ENCODE measurements around the gene EGLN2. TPM values are rescaled to one million over a fixed set of nuclear protein-coding genes. Genes with fewer than 3 reads are reported as not detected.

EGLN2 gene
- 100 to 1,000 TPM; 101 to 103 TPM for total RNA-seq
- 174 TPM for polyA plus RNA-seq

DNA sequence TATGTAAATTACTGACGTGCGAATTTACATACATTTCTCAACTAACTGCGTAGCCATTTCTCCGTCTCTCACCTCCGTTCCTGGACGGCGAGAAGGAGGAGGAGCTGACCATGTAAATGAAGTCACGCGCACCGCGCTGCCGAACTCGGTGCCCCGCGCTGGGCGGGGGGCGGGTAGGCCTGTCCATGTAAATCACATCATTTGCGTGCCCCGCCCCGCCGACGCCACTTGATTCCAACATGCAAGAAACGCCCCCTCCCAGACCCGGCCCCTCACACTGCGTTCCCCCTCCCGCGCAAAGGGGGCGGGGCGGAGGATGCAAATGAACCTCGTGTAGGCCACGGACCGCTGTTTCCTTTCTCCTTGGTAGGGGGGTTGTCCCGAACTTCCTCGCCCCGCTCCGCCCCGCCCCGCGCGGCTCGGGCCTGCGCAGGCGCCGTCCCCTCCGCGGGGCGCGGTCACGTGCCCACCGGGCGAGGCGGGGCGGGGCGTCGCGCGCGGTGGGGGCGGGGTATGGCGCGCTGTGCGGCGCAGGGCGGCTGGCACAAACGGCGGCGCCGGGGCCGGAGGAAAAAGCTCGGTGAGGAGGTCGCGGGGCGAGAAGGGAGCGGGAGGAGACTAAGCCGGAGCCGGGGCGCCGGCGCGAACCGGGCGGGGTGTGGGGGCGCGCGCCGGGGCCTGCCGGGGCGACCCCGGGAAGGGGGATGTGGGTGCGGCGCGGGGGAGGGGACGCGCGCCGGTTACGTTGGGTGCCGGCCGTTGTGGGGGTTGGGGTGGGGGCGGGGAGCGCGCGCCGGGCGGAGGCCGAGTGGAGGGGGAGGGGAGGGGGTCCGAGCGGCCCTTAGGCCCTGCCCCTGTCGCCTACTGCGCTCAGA is at the start of gene EGLN2:
TSS of gene EGLN2 (plus strand) at position 509 of the 875 bp plus-strand sequence. CDS start 1,382 bp downstream, outside the sequence.
- peak; percentile 100 for DNase-seq
- peaks cover 41 to 56% (median 47%) of the 10 kb centered on the region in 3 donors for H3K4me1 Mint-ChIP-seq
- peak within 1 kb of the TSS; percentile 66 for H3K4me3 ChIP-seq (ENCODE audit: low read length)
- peaks cover 0 to 54% (median 2%) of the 10 kb centered on the region in 3 donors for H3K36me3 Mint-ChIP-seq
- no peaks in the 10 kb centered on the region for H3K27me3 Mint-ChIP-seq
- H3K27ac Mint-ChIP-seq, result peak within 1 kb of the TSS; percentile 98 to 100 (median 100)
- no peaks in the 10 kb centered on the region for H3K27me3 ChIP-seq (ENCODE audit: insufficient read depth, low read length, poor library complexity, severe bottlenecking)
- H3K9me3 Mint-ChIP-seq, result no peaks in the 10 kb centered on the region
- H3K4me1 ChIP-seq (ENCODE audit: insufficient read depth, low read length), result peaks cover 49% of the 10 kb centered on the region
- ChIA-PET POLR2A (interaction anchor here (0.6 to 3.9 kb wide), 17 partner anchors 8 to 1363 kb away, joined by 3 to 72 read pairs (median 5); partner anchors contain the start of genes ACTMAP, BLVRB, COQ8B and ITPKC), CTCF (interaction anchor here (1.0 to 3.1 kb wide), 9 partner anchors 9 to 136 kb away, joined by 3 to 38 read pairs (median 9); partner anchors contain the start of genes ACTMAP, RAB4B and SNRPA)
- H3K9me3 ChIP-seq (ENCODE audit: low read length), result no peaks in the 10 kb centered on the region
- H3K27ac ChIP-seq (ENCODE audit: low read depth, low read length), result peak within 1 kb of the TSS; percentile 93
- peak within 1 kb of the TSS; percentile 94 to 99 (median 98) for H3K4me3 Mint-ChIP-seq
- H3K36me3 ChIP-seq (ENCODE audit: insufficient read depth, low read length), result peaks cover 8% of the 10 kb centered on the region

GRCh38 chr19:40750058-40750873 is 48.7 kb upstream of the EGLN2 start, which contains the start of gene ACTMAP:
ACTMAP (minus strand) TSS chr19:40750477; CDS start chr19:40749803, 674 bp downstream.
- Mint-ChIP-seq H3K9me3 (no peaks in the 10 kb centered on the region), H3K36me3 (peaks cover 0 to 29% (median 5%) of the 10 kb centered on the region in 3 donors), H3K27ac (peak within 1 kb of the TSS; percentile 95 to 100 (median 98)), H3K4me1 (peaks cover 34 to 43% (median 40%) of the 10 kb centered on the region in 3 donors), H3K4me3 (peak within 1 kb of the TSS; percentile 94 to 99 (median 98)), H3K27me3 (peaks cover 0 to 3% of the 10 kb centered on the region in 2 donors)
- peak; percentile 98 to 100 (median 100) for DNase-seq
- H3K27ac ChIP-seq (ENCODE audit: low read depth, low read length), result peak within 1 kb of the TSS; percentile 92
- no peaks in the 10 kb centered on the region for H3K9me3 ChIP-seq (ENCODE audit: low read length)
- H3K36me3 ChIP-seq (ENCODE audit: insufficient read depth, low read length), result peaks cover 1% of the 10 kb centered on the region
- H3K27me3 ChIP-seq (ENCODE audit: insufficient read depth, low read length, poor library complexity, severe bottlenecking), result no peaks in the 10 kb centered on the region
- CTCF ChIA-PET, result interaction anchor here (1.0 to 2.5 kb wide), 6 partner anchors 28 to 87 kb away, joined by 3 to 13 read pairs (median 8); partner anchors contain the start of genes EGLN2 and RAB4B
- H3K4me3 ChIP-seq (ENCODE audit: low read length), result peak within 1 kb of the TSS; percentile 83
- POLR2A ChIA-PET, result interaction anchor here (0.5 to 10.5 kb wide), 13 partner anchors 18 to 614 kb away, joined by 3 to 110 read pairs (median 6); partner anchors contain the start of genes B9D2, COQ8B, EGLN2 and NUMBL
- H3K4me1 ChIP-seq (ENCODE audit: insufficient read depth, low read length), result peaks cover 30% of the 10 kb centered on the region

GRCh38 chr19:40750874-40751537 is 48.0 kb upstream of the EGLN2 start, which contains the start of gene SNRPA:
SNRPA (plus strand) TSS chr19:40751203; CDS start chr19:40751409, 206 bp downstream.
- Histone ChIP-seq H3K9me3 (ENCODE audit: low read length) (no peaks in the 10 kb centered on the region), H3K27me3 (ENCODE audit: insufficient read depth, low read length, poor library complexity, severe bottlenecking) (no peaks in the 10 kb centered on the region), H3K4me3 (ENCODE audit: low read length) (peak within 1 kb of the TSS; percentile 83), H3K4me1 (ENCODE audit: insufficient read depth, low read length) (peaks cover 37% of the 10 kb centered on the region), H3K36me3 (ENCODE audit: insufficient read depth, low read length) (peaks cover 7% of the 10 kb centered on the region), H3K27ac (ENCODE audit: low read depth, low read length) (peak within 1 kb of the TSS; percentile 92)
- Mint-ChIP-seq H3K27me3 (peaks cover 0 to 3% of the 10 kb centered on the region in 2 donors), H3K4me3 (peak within 1 kb of the TSS; percentile 94 to 99 (median 98)), H3K4me1 (peaks cover 41 to 50% (median 47%) of the 10 kb centered on the region in 3 donors), H3K36me3 (peaks cover 0 to 36% (median 5%) of the 10 kb centered on the region in 3 donors), H3K27ac (peak within 1 kb of the TSS; percentile 95 to 100 (median 98)), H3K9me3 (no peaks in the 10 kb centered on the region)
- POLR2A ChIA-PET, result interaction anchor here (0.5 to 10.5 kb wide), 13 partner anchors 17 to 613 kb away, joined by 3 to 110 read pairs (median 6); partner anchors contain the start of genes B9D2, COQ8B, EGLN2 and NUMBL
- CTCF ChIA-PET, result interaction anchor here (1.0 to 2.5 kb wide), 6 partner anchors 27 to 88 kb away, joined by 3 to 13 read pairs (median 8); partner anchors contain the start of genes EGLN2 and RAB4B
- DNase-seq, result peak; percentile 93 to 99 (median 98)

DNA sequence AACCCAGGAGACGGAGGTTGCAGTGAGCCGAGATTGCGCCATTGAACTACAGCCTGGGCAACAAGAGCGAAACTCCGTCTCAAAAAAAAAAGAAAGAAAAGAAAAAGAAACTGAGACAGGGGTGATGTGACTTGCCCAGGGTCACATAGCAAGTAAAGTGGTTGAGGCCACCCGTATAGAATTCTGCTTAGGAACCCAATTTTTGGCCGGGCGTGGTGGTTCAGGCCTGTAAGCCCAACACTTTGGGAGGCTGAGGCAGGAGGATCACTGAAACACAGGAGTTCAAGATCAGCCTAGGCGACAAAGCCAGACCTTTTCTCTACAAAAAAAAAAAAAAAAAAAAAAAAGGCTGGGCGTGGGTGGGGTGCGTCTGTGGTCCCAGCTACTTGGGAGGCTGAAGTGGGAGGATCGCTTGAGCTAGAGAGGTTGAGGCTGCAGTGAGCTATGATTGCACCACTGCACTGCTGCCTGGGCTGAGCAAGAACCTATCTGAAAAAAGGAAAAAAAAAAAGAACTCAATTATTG is 46.7 kb upstream of the EGLN2 start:
- peaks cover 9% of the 10 kb centered on the region for H3K36me3 ChIP-seq (ENCODE audit: insufficient read depth, low read length)
- ChIA-PET CTCF (interaction anchor here (0.6 to 6.3 kb wide), 9 partner anchors 18 to 452 kb away, joined by 3 to 23 read pairs (median 4); partner anchors contain the start of genes COQ8B, EGLN2, ITPKC and RAB4B), POLR2A (interaction anchor here (0.6 to 10.5 kb wide), 9 partner anchors 15 to 733 kb away, joined by 3 to 110 read pairs (median 6); partner anchors contain the start of genes EGLN2 and RAB4B)
- H3K27me3 ChIP-seq (ENCODE audit: insufficient read depth, low read length, poor library complexity, severe bottlenecking), result no peaks in the 10 kb centered on the region
- H3K4me3 ChIP-seq (ENCODE audit: low read length), result peak overlapping the region; percentile 83
- peak overlapping the region; percentile 94 to 99 (median 98) for H3K4me3 Mint-ChIP-seq
- H3K27ac ChIP-seq (ENCODE audit: low read depth, low read length), result peak overlapping the region; percentile 92
- peaks cover 50% of the 10 kb centered on the region for H3K4me1 ChIP-seq (ENCODE audit: insufficient read depth, low read length)
- no peaks in the 10 kb centered on the region for H3K9me3 Mint-ChIP-seq
- H3K27ac Mint-ChIP-seq, result peak overlapping the region; percentile 95 to 100 (median 98)
- peaks cover 0 to 3% of the 10 kb centered on the region in 2 donors for H3K27me3 Mint-ChIP-seq
- DNase-seq, result no peak
- H3K9me3 ChIP-seq (ENCODE audit: low read length), result no peaks in the 10 kb centered on the region
- H3K4me1 Mint-ChIP-seq, result peaks cover 52 to 63% (median 61%) of the 10 kb centered on the region in 3 donors
- H3K36me3 Mint-ChIP-seq, result peaks cover 0 to 49% (median 10%) of the 10 kb centered on the region in 3 donors

- CTCF ChIA-PET, result interaction anchor here (0.6 to 6.3 kb wide), 7 partner anchors 23 to 65 kb away, joined by 3 to 23 read pairs (median 5); partner anchors contain the start of genes EGLN2 and RAB4B
- peaks cover 48% of the 10 kb centered on the region for H3K4me1 ChIP-seq (ENCODE audit: insufficient read depth, low read length)
- peaks cover 56 to 67% (median 65%) of the 10 kb centered on the region in 3 donors for H3K4me1 Mint-ChIP-seq
These were observed 44.3 kb upstream of the EGLN2 start for GRCh38 chr19:40754611-40755247.

GRCh38 chr19:40755248-40755624 is 43.8 kb upstream of the EGLN2 start:
- Histone ChIP-seq H3K27me3 (ENCODE audit: insufficient read depth, low read length, poor library complexity, severe bottlenecking) (no peaks in the 10 kb centered on the region), H3K27ac (ENCODE audit: low read depth, low read length) (no peak overlapping the region), H3K4me3 (ENCODE audit: low read length) (peak overlapping the region; percentile 26), H3K9me3 (ENCODE audit: low read length) (no peaks in the 10 kb centered on the region), H3K4me1 (ENCODE audit: insufficient read depth, low read length) (peaks cover 44% of the 10 kb centered on the region), H3K36me3 (ENCODE audit: insufficient read depth, low read length) (peaks cover 24% of the 10 kb centered on the region)
- H3K9me3 Mint-ChIP-seq, result no peaks in the 10 kb centered on the region
- H3K27ac Mint-ChIP-seq, result peak overlapping the region; percentile 6 to 98 (median 92)
- peaks cover 52 to 67% (median 63%) of the 10 kb centered on the region in 3 donors for H3K4me1 Mint-ChIP-seq
- peak overlapping the region; percentile 51 to 98 (median 87) for H3K4me3 Mint-ChIP-seq
- POLR2A ChIA-PET, result interaction anchor here (0.6 to 10.5 kb wide), 5 partner anchors 22 to 290 kb away, joined by 3 to 110 read pairs (median 7); partner anchors contain the start of genes BLVRB, EGLN2 and RAB4B
- peaks cover 0 to 3% of the 10 kb centered on the region in 2 donors for H3K27me3 Mint-ChIP-seq
- CTCF ChIA-PET, result interaction anchor here (0.7 to 6.3 kb wide), 6 partner anchors 23 to 120 kb away, joined by 3 to 23 read pairs (median 7); partner anchors contain the start of gene RAB4B
- peaks cover 4 to 69% (median 17%) of the 10 kb centered on the region in 3 donors for H3K36me3 Mint-ChIP-seq
- no peak for DNase-seq

More at GRCh38 chr19:40754611-40755247, 44.3 kb upstream of the EGLN2 start:
- H3K4me3 Mint-ChIP-seq, result peak overlapping the region; percentile 84 to 98 (median 88)
- Histone ChIP-seq H3K27ac (ENCODE audit: low read depth, low read length) (peak overlapping the region; percentile 64), H3K36me3 (ENCODE audit: insufficient read depth, low read length) (peaks cover 19% of the 10 kb centered on the region), H3K4me3 (ENCODE audit: low read length) (peak overlapping the region; percentile 53), H3K9me3 (ENCODE audit: low read length) (no peaks in the 10 kb centered on the region), H3K27me3 (ENCODE audit: insufficient read depth, low read length, poor library complexity, severe bottlenecking) (no peaks in the 10 kb centered on the region)
- H3K27me3 Mint-ChIP-seq, result peaks cover 0 to 3% of the 10 kb centered on the region in 2 donors
- H3K9me3 Mint-ChIP-seq, result no peaks in the 10 kb centered on the region
- peak overlapping the region; percentile 91 to 99 (median 96) for H3K27ac Mint-ChIP-seq
- no peak for DNase-seq
- POLR2A ChIA-PET, result interaction anchor here (0.6 to 10.5 kb wide), 5 partner anchors 23 to 289 kb away, joined by 3 to 110 read pairs (median 7); partner anchors contain the start of genes BLVRB, EGLN2 and RAB4B
- peaks cover 4 to 66% (median 17%) of the 10 kb centered on the region in 3 donors for H3K36me3 Mint-ChIP-seq

Data from CD8-positive, alpha-beta memory T cell (primary cell).